Astrocyte of the cerebellum (primary cell): ENCODE results near the gene KCNC1.

Experiments used
- DNase-seq: peaks from one replicate; pipeline ENCODE4 v3.0.0-alpha.2; 2011; ENCODE audit warnings: low read depth
- H3K4me3 ChIP-seq: 2 replicates; pipeline ENCODE4 v1.5.1; 2011; ENCODE audit warnings: mild to moderate bottlenecking, low read depth, low read length, moderate library complexity
- CTCF ChIP-seq: IDR thresholded peaks from 2 replicates; pipeline ENCODE4 v1.5.1; 2012; ENCODE audit warnings: low read length, low read depth, moderate library complexity, mild to moderate bottlenecking; ENCODE audit errors: missing control alignments
- in situ Hi-C: cut with HindIII; loops from 2 replicates; pipeline ENCODE4 v1.10.0; 2017; ENCODE audit warnings: low sequenced_read_pairs

Gene KCNC1

GRCh38 chr11:17724020-17724908 lies 10.3 kb upstream of the KCNC1 start:
- no peak overlapping the region for H3K4me3 ChIP-seq
- DNase-seq: no peak
- in situ Hi-C loops: no loop called here
- no peak for TF ChIP-seq CTCF

- TF ChIP-seq CTCF: no peak
- in situ Hi-C loops: loop anchor here (5.0 kb wide), 1 partner anchor 257 kb away; no protein-coding TSS in a partner anchor
These were observed 9.4 kb upstream of the KCNC1 start for GRCh38 chr11:17725174-17725573.

GRCh38 chr11:17730137-17730536 lies 4.4 kb upstream of the KCNC1 start:
- H3K4me3 ChIP-seq: no peak overlapping the region
- in situ Hi-C loops: no loop called here
- TF ChIP-seq CTCF: no peak
- no peak for DNase-seq

More at GRCh38 chr11:17725174-17725573, 9.4 kb upstream of the KCNC1 start:
- no peak overlapping the region for H3K4me3 ChIP-seq
- DNase-seq: no peak

GRCh38 chr11:17730608-17731462 lies 3.7 kb upstream of the KCNC1 start:
- in situ Hi-C loops: no loop called here
- H3K4me3 ChIP-seq: no peak overlapping the region
- peak; percentile 65 for DNase-seq
- TF ChIP-seq CTCF: peak; percentile 91

- no peak for DNase-seq
- TF ChIP-seq CTCF: no peak
- in situ Hi-C loops: no loop called here
- H3K4me3 ChIP-seq: no peak overlapping the region
These were observed 1.3 kb upstream of the KCNC1 start for GRCh38 chr11:17733261-17733660.

GRCh38 chr11:17734986-17735817 lies 621 bp downstream of the KCNC1 start:
- DNase-seq: peak; percentile 39
- peak overlapping the region; percentile 37 for H3K4me3 ChIP-seq
- no peak for TF ChIP-seq CTCF
- in situ Hi-C loops: no loop called here
